ENCODE measurements around the gene APBA2.

Gene APBA2

DNA sequence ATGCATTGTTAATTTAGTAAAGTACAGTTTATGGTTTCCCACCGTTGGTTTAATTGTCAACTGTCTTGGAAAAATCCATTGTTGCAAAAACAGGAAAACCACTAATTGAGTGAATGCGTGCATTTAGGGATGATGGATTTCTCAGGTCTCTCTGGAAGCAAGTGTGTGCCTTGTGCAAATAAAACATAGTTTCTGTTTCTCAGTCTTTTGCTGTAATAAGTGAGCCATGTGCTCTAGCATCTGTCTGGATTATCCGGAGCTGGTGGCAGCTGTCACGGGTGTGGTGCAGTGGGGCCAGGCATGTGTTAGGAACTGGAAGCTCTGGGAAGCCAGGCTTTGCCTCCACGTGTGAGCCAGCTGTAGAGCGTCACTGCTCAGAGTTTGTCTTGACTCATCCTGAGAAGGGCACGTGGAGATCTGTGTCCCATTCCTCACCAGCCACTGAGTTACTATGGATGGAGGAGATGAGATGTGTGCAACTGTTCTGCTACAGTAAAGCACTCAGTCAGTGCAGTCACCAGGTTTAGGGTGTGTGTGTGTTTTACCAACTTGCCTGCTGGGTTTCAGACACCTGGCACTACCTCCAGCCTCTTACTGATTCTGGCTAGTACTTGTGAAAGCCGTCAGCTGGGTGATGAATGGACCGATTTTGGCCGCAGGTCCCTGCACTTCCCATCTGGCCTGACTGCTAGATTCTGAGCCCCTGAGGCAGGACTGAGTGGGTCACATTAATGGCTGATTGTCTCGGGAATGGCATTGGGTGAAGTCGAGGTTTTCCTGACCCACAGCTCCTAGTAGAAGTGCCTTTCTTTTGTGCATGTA, 7.2 kb downstream of the APBA2 start:
- DNase-seq: no peak
- no peaks in the 10 kb centered on the region for H3K27me3 ChIP-seq (replicated peaks; ENCODE audit: control insufficient read depth, insufficient read depth, low read length, poor library complexity, severe bottlenecking)
- H3K36me3 ChIP-seq (ENCODE audit: control insufficient read depth, insufficient read depth, low read length): no peaks in the 10 kb centered on the region
- no peak overlapping the region for H3K27ac ChIP-seq (ENCODE audit: insufficient read depth, low read length, poor library complexity, severe bottlenecking)
- H3K4me3 ChIP-seq (ENCODE audit: insufficient read depth, low read depth, low read length, poor library complexity, severe bottlenecking): no peak overlapping the region
- H3K9me3 ChIP-seq (ENCODE audit: control insufficient read depth, low read length): no peaks in the 10 kb centered on the region
- peaks cover 28% of the 10 kb centered on the region for H3K4me1 ChIP-seq (ENCODE audit: control insufficient read depth, insufficient read depth, low read length, poor library complexity, severe bottlenecking)

DNA sequence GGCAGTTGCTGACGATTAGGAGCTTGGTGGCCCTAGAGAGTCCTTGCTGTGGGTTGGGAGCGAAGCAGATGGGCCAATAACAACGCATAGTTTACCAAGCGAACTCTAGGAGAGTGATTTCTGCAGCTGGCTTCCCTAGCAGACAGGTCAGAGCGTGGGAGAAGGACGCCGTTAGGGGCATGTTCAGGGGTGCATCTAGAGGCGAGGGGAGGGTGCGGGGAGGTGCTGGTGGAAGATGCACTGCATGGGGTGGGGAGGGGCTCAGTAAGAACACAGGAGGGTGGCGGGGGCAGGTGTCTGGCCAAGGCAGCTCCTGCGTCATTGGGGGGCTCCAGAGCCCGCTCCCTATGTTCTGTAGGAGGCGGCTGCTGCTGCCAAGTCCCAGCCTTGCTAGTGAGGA, 8.9 kb downstream of the APBA2 start:
- H3K9me3 ChIP-seq (ENCODE audit: control insufficient read depth, low read length): no peaks in the 10 kb centered on the region
- DNase-seq: no peak
- H3K4me3 ChIP-seq (ENCODE audit: insufficient read depth, low read depth, low read length, poor library complexity, severe bottlenecking): no peak overlapping the region
- H3K27ac ChIP-seq (ENCODE audit: insufficient read depth, low read length, poor library complexity, severe bottlenecking): no peak overlapping the region
- no peaks in the 10 kb centered on the region for H3K27me3 ChIP-seq (replicated peaks; ENCODE audit: control insufficient read depth, insufficient read depth, low read length, poor library complexity, severe bottlenecking)
- peaks cover 20% of the 10 kb centered on the region for H3K4me1 ChIP-seq (ENCODE audit: control insufficient read depth, insufficient read depth, low read length, poor library complexity, severe bottlenecking)
- H3K36me3 ChIP-seq (ENCODE audit: control insufficient read depth, insufficient read depth, low read length): no peaks in the 10 kb centered on the region

DNA sequence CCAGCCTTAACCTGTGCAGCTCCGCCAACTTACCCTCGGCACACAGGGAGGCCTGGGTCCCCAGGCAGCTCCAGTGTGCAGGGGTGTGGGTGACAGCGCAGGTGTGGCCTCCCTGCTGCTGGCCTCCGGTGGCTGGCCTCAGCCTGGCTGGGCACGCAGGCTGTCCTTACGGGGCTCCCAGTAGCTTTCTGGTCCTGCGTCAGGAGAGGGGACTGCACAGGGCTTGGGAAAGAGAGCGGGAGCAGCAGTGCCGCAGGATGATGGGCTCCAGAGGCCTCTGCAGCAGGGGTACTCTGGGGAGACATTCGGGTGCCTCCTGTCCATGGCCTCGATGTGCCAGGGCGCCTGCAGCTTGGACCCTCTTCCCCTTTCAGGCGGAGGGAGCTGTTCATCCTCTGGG, 9.4 kb downstream of the APBA2 start:
- H3K9me3 ChIP-seq (ENCODE audit: control insufficient read depth, low read length): no peaks in the 10 kb centered on the region
- H3K36me3 ChIP-seq (ENCODE audit: control insufficient read depth, insufficient read depth, low read length): no peaks in the 10 kb centered on the region
- no peak overlapping the region for H3K27ac ChIP-seq (ENCODE audit: insufficient read depth, low read length, poor library complexity, severe bottlenecking)
- H3K4me3 ChIP-seq (ENCODE audit: insufficient read depth, low read depth, low read length, poor library complexity, severe bottlenecking): no peak overlapping the region
- no peak for DNase-seq
- peaks cover 15% of the 10 kb centered on the region for H3K4me1 ChIP-seq (ENCODE audit: control insufficient read depth, insufficient read depth, low read length, poor library complexity, severe bottlenecking)
- no peaks in the 10 kb centered on the region for H3K27me3 ChIP-seq (replicated peaks; ENCODE audit: control insufficient read depth, insufficient read depth, low read length, poor library complexity, severe bottlenecking)

DNA sequence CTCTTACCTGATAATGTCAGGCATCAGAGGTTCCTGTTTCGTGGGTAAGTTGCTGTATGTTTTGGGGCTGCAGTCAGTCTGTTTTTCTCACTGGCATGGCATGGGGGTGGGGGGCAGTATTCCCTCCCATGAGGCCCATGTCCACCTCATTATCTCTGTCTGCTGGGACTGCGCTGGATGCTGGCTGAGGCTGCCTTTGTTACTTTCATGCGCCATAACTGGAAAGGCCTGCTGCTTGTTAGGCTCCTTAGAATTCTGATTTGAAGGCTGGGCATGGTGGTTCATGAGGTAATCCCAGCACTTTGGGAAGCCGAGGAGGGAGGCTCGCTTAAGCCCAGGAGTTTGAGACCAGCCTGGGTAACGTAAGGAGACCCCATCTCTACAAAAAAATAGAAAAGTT, 9.8 kb downstream of the APBA2 start:
- H3K4me3 ChIP-seq (ENCODE audit: insufficient read depth, low read depth, low read length, poor library complexity, severe bottlenecking): no peak overlapping the region
- no peak overlapping the region for H3K27ac ChIP-seq (ENCODE audit: insufficient read depth, low read length, poor library complexity, severe bottlenecking)
- H3K9me3 ChIP-seq (ENCODE audit: control insufficient read depth, low read length): no peaks in the 10 kb centered on the region
- H3K4me1 ChIP-seq (ENCODE audit: control insufficient read depth, insufficient read depth, low read length, poor library complexity, severe bottlenecking): peaks cover 11% of the 10 kb centered on the region
- H3K36me3 ChIP-seq (ENCODE audit: control insufficient read depth, insufficient read depth, low read length): no peaks in the 10 kb centered on the region
- DNase-seq: no peak
- H3K27me3 ChIP-seq (replicated peaks; ENCODE audit: control insufficient read depth, insufficient read depth, low read length, poor library complexity, severe bottlenecking): no peaks in the 10 kb centered on the region

DNA sequence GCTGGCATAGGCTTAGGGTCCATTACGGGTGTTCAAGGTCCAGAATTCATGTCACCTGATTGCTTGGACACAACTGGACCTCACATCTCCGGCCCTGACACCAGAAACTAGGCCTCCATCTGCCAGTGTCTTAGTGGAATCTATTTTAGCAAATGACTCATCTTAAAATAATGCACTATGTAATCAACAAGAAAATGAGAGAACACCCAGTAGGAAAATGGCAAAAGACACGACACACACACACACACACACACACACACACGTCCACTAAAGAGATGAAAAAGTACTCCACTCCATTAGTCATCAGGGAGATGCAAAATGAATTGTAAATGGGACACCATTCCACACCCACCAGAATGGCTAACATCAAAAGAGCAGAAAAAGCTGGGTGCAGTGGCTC, 11.2 kb downstream of the APBA2 start:
- no peaks in the 10 kb centered on the region for H3K36me3 ChIP-seq (ENCODE audit: control insufficient read depth, insufficient read depth, low read length)
- H3K27ac ChIP-seq (ENCODE audit: insufficient read depth, low read length, poor library complexity, severe bottlenecking): no peak overlapping the region
- DNase-seq: no peak
- H3K9me3 ChIP-seq (ENCODE audit: control insufficient read depth, low read length): no peaks in the 10 kb centered on the region
- no peak overlapping the region for H3K4me3 ChIP-seq (ENCODE audit: insufficient read depth, low read depth, low read length, poor library complexity, severe bottlenecking)
- H3K4me1 ChIP-seq (ENCODE audit: control insufficient read depth, insufficient read depth, low read length, poor library complexity, severe bottlenecking): no peaks in the 10 kb centered on the region
- no peaks in the 10 kb centered on the region for H3K27me3 ChIP-seq (replicated peaks; ENCODE audit: control insufficient read depth, insufficient read depth, low read length, poor library complexity, severe bottlenecking)

DNA sequence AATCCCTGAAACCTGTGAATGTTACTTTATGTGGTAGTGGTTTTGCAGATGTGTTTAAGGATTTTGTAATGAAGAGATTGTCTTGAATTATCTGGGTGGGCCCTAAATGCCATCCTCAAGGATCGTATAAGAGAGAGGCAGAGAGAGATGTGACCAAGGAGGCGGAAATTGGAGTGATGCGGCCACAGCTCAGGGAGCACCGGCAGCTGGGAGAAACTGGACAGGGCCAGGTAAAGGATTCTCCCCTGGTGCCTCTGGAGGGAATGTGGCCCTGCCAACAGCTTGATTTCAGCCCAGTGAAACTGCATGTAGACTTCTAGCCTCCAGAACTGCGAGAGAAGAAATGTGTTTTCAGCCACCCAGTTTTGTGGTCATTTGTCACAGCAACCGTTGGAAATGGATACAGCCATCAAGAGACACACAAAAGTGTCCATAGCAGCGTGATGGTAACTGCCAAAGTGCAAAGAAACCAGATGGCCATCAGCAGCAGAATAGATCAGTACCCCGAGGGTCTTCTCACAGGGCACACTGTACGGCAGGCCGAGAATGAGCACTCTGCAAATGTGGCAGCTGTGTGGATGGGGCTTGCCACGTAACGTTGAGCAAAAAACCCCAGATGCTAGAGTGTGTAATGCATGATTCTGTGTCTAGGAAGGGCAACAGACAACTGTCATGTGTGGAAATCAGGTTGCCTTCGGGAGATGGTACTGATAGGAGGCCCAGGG, 12.2 kb downstream of the APBA2 start:
- H3K4me3 ChIP-seq (ENCODE audit: insufficient read depth, low read depth, low read length, poor library complexity, severe bottlenecking): no peak overlapping the region
- no peaks in the 10 kb centered on the region for H3K27me3 ChIP-seq (replicated peaks; ENCODE audit: control insufficient read depth, insufficient read depth, low read length, poor library complexity, severe bottlenecking)
- H3K27ac ChIP-seq (ENCODE audit: insufficient read depth, low read length, poor library complexity, severe bottlenecking): no peak overlapping the region
- H3K9me3 ChIP-seq (ENCODE audit: control insufficient read depth, low read length): no peaks in the 10 kb centered on the region
- DNase-seq: no peak
- no peaks in the 10 kb centered on the region for H3K4me1 ChIP-seq (ENCODE audit: control insufficient read depth, insufficient read depth, low read length, poor library complexity, severe bottlenecking)
- no peaks in the 10 kb centered on the region for H3K36me3 ChIP-seq (ENCODE audit: control insufficient read depth, insufficient read depth, low read length)

DNA sequence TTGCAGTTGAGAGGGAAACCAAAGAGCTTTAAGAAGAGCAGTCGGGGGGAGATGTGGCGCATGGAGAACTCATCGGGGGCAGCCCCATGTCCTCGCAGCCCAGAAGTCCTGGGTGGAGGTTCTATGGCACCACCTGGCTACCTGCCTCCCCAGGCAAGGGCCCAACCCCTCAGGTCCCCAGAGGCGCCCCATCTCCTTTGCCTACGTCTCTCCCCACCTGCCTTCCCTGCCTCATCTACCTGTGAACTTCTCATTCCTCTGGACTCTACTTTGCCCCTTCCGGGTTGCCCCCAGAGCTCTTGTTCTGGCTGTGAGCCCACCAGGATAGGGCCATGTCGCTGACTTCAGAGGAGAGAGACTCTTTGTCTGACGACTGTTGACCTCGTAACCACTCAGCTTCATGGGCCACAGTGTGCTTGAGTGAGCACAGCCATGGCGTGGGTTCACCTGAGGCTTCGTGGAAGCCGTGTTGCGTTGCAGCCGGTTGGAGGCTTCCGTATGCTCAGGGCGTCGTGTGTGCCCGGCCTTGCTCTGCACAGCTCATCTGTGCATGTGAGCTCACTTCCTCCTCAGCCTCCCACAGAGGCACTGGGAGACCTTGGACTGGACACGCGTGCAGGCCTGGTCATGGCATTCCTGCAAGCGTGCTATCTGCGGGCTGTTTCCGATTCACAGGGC, 13.4 kb downstream of the APBA2 start:
- no peak for DNase-seq
- no peak overlapping the region for H3K27ac ChIP-seq (ENCODE audit: insufficient read depth, low read length, poor library complexity, severe bottlenecking)
- no peaks in the 10 kb centered on the region for H3K4me1 ChIP-seq (ENCODE audit: control insufficient read depth, insufficient read depth, low read length, poor library complexity, severe bottlenecking)
- H3K9me3 ChIP-seq (ENCODE audit: control insufficient read depth, low read length): no peaks in the 10 kb centered on the region
- H3K27me3 ChIP-seq (replicated peaks; ENCODE audit: control insufficient read depth, insufficient read depth, low read length, poor library complexity, severe bottlenecking): no peaks in the 10 kb centered on the region
- H3K36me3 ChIP-seq (ENCODE audit: control insufficient read depth, insufficient read depth, low read length): no peaks in the 10 kb centered on the region
- no peak overlapping the region for H3K4me3 ChIP-seq (ENCODE audit: insufficient read depth, low read depth, low read length, poor library complexity, severe bottlenecking)

DNA sequence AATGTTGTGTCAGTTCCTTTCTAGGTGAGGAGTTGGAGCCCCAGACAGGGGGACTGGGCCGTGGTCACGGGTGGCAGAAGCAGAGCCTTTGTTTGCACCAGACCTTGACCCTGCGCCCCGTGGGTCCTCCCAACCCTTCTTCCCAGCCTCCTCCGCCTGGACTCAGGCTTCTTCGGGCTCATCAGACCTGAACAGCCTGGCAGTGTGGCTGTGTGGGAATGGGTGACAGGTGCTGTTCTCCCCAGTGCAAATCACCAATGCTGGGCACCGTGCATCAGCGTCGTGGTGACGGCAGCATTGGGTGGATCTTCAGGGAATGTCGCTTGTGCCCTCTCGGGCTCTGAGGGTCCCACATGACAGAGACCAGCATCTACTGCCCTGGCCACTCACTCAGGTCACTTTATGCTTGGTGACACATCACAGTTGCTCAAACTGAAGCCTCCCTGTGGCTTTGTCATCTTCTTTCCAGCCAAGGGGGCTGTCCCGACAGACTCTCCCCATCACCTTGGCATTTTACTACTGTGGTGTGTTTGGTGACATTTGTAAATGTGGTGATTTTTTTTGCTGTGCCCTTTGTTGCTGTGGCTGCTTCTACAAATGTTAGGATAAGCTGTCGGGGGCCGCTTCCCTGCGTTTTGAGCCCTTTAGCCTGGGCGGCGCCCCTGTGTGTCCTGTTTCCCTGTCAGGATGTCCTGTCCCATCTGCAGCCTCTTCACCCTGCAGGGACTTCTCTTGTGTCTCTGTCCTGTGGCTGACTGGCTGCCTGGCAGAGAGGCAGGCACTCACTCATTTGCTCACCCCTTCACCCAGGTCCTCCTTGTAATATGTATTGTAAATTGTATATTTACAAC, 14.5 kb downstream of the APBA2 start:
- no peak overlapping the region for H3K4me3 ChIP-seq (ENCODE audit: insufficient read depth, low read depth, low read length, poor library complexity, severe bottlenecking)
- H3K36me3 ChIP-seq (ENCODE audit: control insufficient read depth, insufficient read depth, low read length): no peaks in the 10 kb centered on the region
- H3K27me3 ChIP-seq (replicated peaks; ENCODE audit: control insufficient read depth, insufficient read depth, low read length, poor library complexity, severe bottlenecking): no peaks in the 10 kb centered on the region
- no peaks in the 10 kb centered on the region for H3K4me1 ChIP-seq (ENCODE audit: control insufficient read depth, insufficient read depth, low read length, poor library complexity, severe bottlenecking)
- DNase-seq: no peak
- H3K27ac ChIP-seq (ENCODE audit: insufficient read depth, low read length, poor library complexity, severe bottlenecking): no peak overlapping the region
- no peaks in the 10 kb centered on the region for H3K9me3 ChIP-seq (ENCODE audit: control insufficient read depth, low read length)

DNA sequence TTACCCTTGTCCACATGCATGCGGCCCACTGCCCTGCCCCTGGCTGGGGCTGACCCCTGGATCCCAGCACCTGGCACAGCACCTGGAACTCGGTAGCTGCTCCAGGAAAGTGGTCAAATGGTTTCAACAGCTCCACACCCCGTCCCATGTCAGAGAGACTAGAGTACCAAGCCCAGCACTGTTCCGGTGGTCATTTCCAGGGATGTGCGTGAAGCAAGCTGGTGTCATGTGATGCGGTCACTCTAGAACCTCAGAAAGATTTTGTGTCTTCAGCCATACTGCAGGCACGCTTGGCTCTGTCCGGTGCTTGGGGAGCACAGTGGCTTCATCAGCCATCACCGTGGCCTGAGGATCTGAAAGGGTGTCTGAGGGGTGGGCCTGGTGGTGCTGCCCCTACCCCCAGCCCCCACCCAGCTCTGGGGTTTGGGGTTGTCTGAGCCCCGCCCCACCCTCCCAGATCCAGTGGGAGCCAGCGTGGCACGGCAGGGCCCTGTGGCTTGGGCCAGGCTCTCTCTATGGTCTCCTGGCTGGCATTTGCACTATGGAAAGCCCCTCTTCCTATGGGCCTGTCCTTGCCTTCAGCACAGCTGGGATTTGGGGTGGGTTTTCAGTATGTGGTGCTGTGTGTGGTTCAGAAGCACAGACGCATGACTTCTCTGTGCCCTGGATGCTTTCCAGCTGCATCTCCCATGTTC, 15.3 kb downstream of the APBA2 start:
- Histone ChIP-seq H3K9me3 (ENCODE audit: control insufficient read depth, low read length) (no peaks in the 10 kb centered on the region), H3K4me1 (ENCODE audit: control insufficient read depth, insufficient read depth, low read length, poor library complexity, severe bottlenecking) (no peaks in the 10 kb centered on the region), H3K4me3 (ENCODE audit: insufficient read depth, low read depth, low read length, poor library complexity, severe bottlenecking) (no peak overlapping the region), H3K27me3 (replicated peaks; ENCODE audit: control insufficient read depth, insufficient read depth, low read length, poor library complexity, severe bottlenecking) (no peaks in the 10 kb centered on the region), H3K27ac (ENCODE audit: insufficient read depth, low read length, poor library complexity, severe bottlenecking) (no peak overlapping the region), H3K36me3 (ENCODE audit: control insufficient read depth, insufficient read depth, low read length) (no peaks in the 10 kb centered on the region)
- no peak for DNase-seq

All from effector memory CD4-positive, alpha-beta T cell (primary cell).